ENCODE data around the gene MLN. TPM values are rescaled to one million over a fixed set of nuclear protein-coding genes. Genes with fewer than 3 reads are reported as not detected.

MLN gene
- total and polyA plus RNA-seq, 2 of the 4 experiments (the other 2 are of a cell fraction): not detected

- TF ChIP-seq MAFK (IDR thresholded peaks at IDR 0.05; ENCODE audit: low read depth, low read length) (no peak), MAZ (IDR thresholded peaks at IDR 0.05; ENCODE audit: borderline replicate concordance, low read depth, low read length) (no peak)
Measured at GRCh38 chr6:33772082-33772830, 31.5 kb downstream of the MLN start (continued).
